Activated naive CD8-positive, alpha-beta T cell (primary cell): ENCODE measurements around the gene MED25.
A peak's percentile ranks its signal among the peaks of the same experiment; 100 is the strongest.

Experiments
- H3K27ac Mint-ChIP-seq: one replicate; pipeline ENCODE4 v1.8.0; 2021; ENCODE audit warnings: mixed read lengths
- H3K27me3 Mint-ChIP-seq: one replicate; pipeline ENCODE4 v1.8.0; 2021; ENCODE audit warnings: mixed read lengths
- H3K36me3 Mint-ChIP-seq: one replicate; pipeline ENCODE4 v1.8.0; 2021; ENCODE audit warnings: mixed read lengths
- H3K4me1 Mint-ChIP-seq: one replicate; pipeline ENCODE4 v1.8.0; 2021; ENCODE audit warnings: low read depth, mixed read lengths
- H3K4me3 Mint-ChIP-seq: one replicate; pipeline ENCODE4 v1.8.0; 2021; ENCODE audit warnings: mild to moderate bottlenecking, mixed read lengths
- H3K9me3 Mint-ChIP-seq: one replicate; pipeline ENCODE4 v1.8.0; 2021; ENCODE audit warnings: low read depth, mixed read lengths

MED25 gene

GRCh38 chr19:49805822-49806619, 12.1 kb upstream of the MED25 start:
- Mint-ChIP-seq H3K36me3 (no peaks in the 10 kb centered on the region), H3K4me3 (no peak overlapping the region), H3K27me3 (no peaks in the 10 kb centered on the region), H3K4me1 (peaks cover 21% of the 10 kb centered on the region), H3K27ac (no peak overlapping the region), H3K9me3 (no peaks in the 10 kb centered on the region)

GRCh38 chr19:49806620-49806959, 11.5 kb upstream of the MED25 start:
- H3K36me3 Mint-ChIP-seq, result no peaks in the 10 kb centered on the region
- H3K4me1 Mint-ChIP-seq, result peaks cover 21% of the 10 kb centered on the region
- no peaks in the 10 kb centered on the region for H3K9me3 Mint-ChIP-seq
- no peak overlapping the region for H3K4me3 Mint-ChIP-seq
- H3K27ac Mint-ChIP-seq, result no peak overlapping the region
- H3K27me3 Mint-ChIP-seq, result no peaks in the 10 kb centered on the region

GRCh38 chr19:49807058-49807903, 10.8 kb upstream of the MED25 start:
- H3K9me3 Mint-ChIP-seq, result no peaks in the 10 kb centered on the region
- no peak overlapping the region for H3K4me3 Mint-ChIP-seq
- H3K27me3 Mint-ChIP-seq, result no peaks in the 10 kb centered on the region
- H3K27ac Mint-ChIP-seq, result peak overlapping the region; percentile 16
- H3K4me1 Mint-ChIP-seq, result peaks cover 24% of the 10 kb centered on the region
- no peaks in the 10 kb centered on the region for H3K36me3 Mint-ChIP-seq

- H3K27ac Mint-ChIP-seq, result no peak overlapping the region
- H3K27me3 Mint-ChIP-seq, result no peaks in the 10 kb centered on the region
- H3K36me3 Mint-ChIP-seq, result no peaks in the 10 kb centered on the region
- peak overlapping the region; percentile 49 for H3K4me3 Mint-ChIP-seq
- no peaks in the 10 kb centered on the region for H3K9me3 Mint-ChIP-seq
- peaks cover 30% of the 10 kb centered on the region for H3K4me1 Mint-ChIP-seq
Observed at GRCh38 chr19:49807904-49808675, 10.0 kb upstream of the MED25 start.

GRCh38 chr19:49808711-49809159, 9.4 kb upstream of the MED25 start:
- H3K4me3 Mint-ChIP-seq, result peak overlapping the region; percentile 81
- peaks cover 33% of the 10 kb centered on the region for H3K4me1 Mint-ChIP-seq
- H3K9me3 Mint-ChIP-seq, result no peaks in the 10 kb centered on the region
- no peaks in the 10 kb centered on the region for H3K27me3 Mint-ChIP-seq
- no peaks in the 10 kb centered on the region for H3K36me3 Mint-ChIP-seq
- H3K27ac Mint-ChIP-seq, result peak overlapping the region; percentile 46

- peaks cover 35% of the 10 kb centered on the region for H3K4me1 Mint-ChIP-seq
- H3K9me3 Mint-ChIP-seq, result no peaks in the 10 kb centered on the region
Observed at GRCh38 chr19:49809160-49809940, 8.7 kb upstream of the MED25 start.

GRCh38 chr19:49809941-49810389, 8.1 kb upstream of the MED25 start:
- peak overlapping the region; percentile 81 for H3K4me3 Mint-ChIP-seq
- no peaks in the 10 kb centered on the region for H3K36me3 Mint-ChIP-seq
- peaks cover 38% of the 10 kb centered on the region for H3K4me1 Mint-ChIP-seq
- no peaks in the 10 kb centered on the region for H3K9me3 Mint-ChIP-seq
- no peaks in the 10 kb centered on the region for H3K27me3 Mint-ChIP-seq
- H3K27ac Mint-ChIP-seq, result peak overlapping the region; percentile 55

More at GRCh38 chr19:49809160-49809940, 8.7 kb upstream of the MED25 start:
- no peaks in the 10 kb centered on the region for H3K27me3 Mint-ChIP-seq
- peak overlapping the region; percentile 55 for H3K27ac Mint-ChIP-seq
- no peaks in the 10 kb centered on the region for H3K36me3 Mint-ChIP-seq
- peak overlapping the region; percentile 81 for H3K4me3 Mint-ChIP-seq

- Mint-ChIP-seq H3K36me3 (no peaks in the 10 kb centered on the region), H3K4me1 (peaks cover 38% of the 10 kb centered on the region), H3K27me3 (no peaks in the 10 kb centered on the region), H3K27ac (no peak overlapping the region), H3K4me3 (no peak overlapping the region), H3K9me3 (no peaks in the 10 kb centered on the region)
Observed at GRCh38 chr19:49811328-49811727, 6.8 kb upstream of the MED25 start.

- peak overlapping the region; percentile 95 for H3K27ac Mint-ChIP-seq
- peak overlapping the region; percentile 93 for H3K4me3 Mint-ChIP-seq
- peaks cover 39% of the 10 kb centered on the region for H3K4me1 Mint-ChIP-seq
- no peaks in the 10 kb centered on the region for H3K27me3 Mint-ChIP-seq
- no peaks in the 10 kb centered on the region for H3K9me3 Mint-ChIP-seq
- no peaks in the 10 kb centered on the region for H3K36me3 Mint-ChIP-seq
Observed at GRCh38 chr19:49812452-49812996, 5.6 kb upstream of the MED25 start.

- H3K27me3 Mint-ChIP-seq, result no peaks in the 10 kb centered on the region
- peak within 1 kb of the TSS; percentile 95 for H3K27ac Mint-ChIP-seq
- peaks cover 36% of the 10 kb centered on the region for H3K4me1 Mint-ChIP-seq
Observed at GRCh38 chr19:49812997-49813861, 4.9 kb upstream of the MED25 start, which contains the start of gene FUZ. Gene FUZ (minus strand): TSS chr19:49813292. CDS start chr19:49813106, 186 bp downstream.

GRCh38 chr19:49814010-49814409, 4.1 kb upstream of the MED25 start:
- Mint-ChIP-seq H3K27me3 (no peaks in the 10 kb centered on the region), H3K4me1 (peaks cover 31% of the 10 kb centered on the region), H3K27ac (no peak overlapping the region), H3K36me3 (no peaks in the 10 kb centered on the region), H3K4me3 (peak overlapping the region; percentile 93), H3K9me3 (no peaks in the 10 kb centered on the region)

More at GRCh38 chr19:49812997-49813861, 4.9 kb upstream of the MED25 start, which contains the start of gene FUZ:
- Mint-ChIP-seq H3K9me3 (no peaks in the 10 kb centered on the region), H3K4me3 (peak within 1 kb of the TSS; percentile 93), H3K36me3 (no peaks in the 10 kb centered on the region)

GRCh38 chr19:49816590-49816989, 1.5 kb upstream of the MED25 start:
- H3K4me1 Mint-ChIP-seq, result peaks cover 39% of the 10 kb centered on the region
- H3K9me3 Mint-ChIP-seq, result no peaks in the 10 kb centered on the region
- no peak overlapping the region for H3K4me3 Mint-ChIP-seq
- no peak overlapping the region for H3K27ac Mint-ChIP-seq
- no peaks in the 10 kb centered on the region for H3K27me3 Mint-ChIP-seq
- H3K36me3 Mint-ChIP-seq, result no peaks in the 10 kb centered on the region
